DND-41 (cell line): ENCODE measurements around the gene GRIP2.

ENCODE experiments used
- CTCF ChIP-seq: IDR thresholded peaks from 2 replicates; pipeline ENCODE4 v1.5.1; 2012; ENCODE audit warnings: borderline replicate concordance, low read length, moderate library complexity, mild to moderate bottlenecking; ENCODE audit not compliant: poor library complexity, severe bottlenecking; ENCODE audit errors: extremely low read depth
- EZH2 ChIP-seq: IDR thresholded peaks from 3 replicates; pipeline ENCODE4 v1.6.1; 2012; ENCODE audit warnings: borderline replicate concordance, low read depth, mild to moderate bottlenecking, moderate library complexity, low read length, inconsistent platforms; ENCODE audit not compliant: severe bottlenecking

GRCh38 chr3:14525685-14526631, 14.2 kb downstream of the GRIP2 start:
- no peak for TF ChIP-seq CTCF
- no peak for TF ChIP-seq EZH2
